MM.1S (cell line): Measurements from ENCODE around the gene POTEG.
"Not testable (repeated sequence)": the region's sequence is repeated elsewhere in the genome, so short reads cannot be mapped to it uniquely, and the experiment has no call there.

Experiments
- CTCF ChIP-seq: fragments of 300-600 bp; sonication (generic); IDR thresholded peaks from 2 replicates; pipeline ENCODE4 v1.5.1; 2016; ENCODE audit warnings: antibody characterized with exemption, low read length, mixed read lengths
- EZH2phosphoT487 ChIP-seq: fragments of 300-600 bp; sonication (generic); IDR thresholded peaks from 2 replicates; pipeline ENCODE4 v1.6.1; 2018; ENCODE audit warnings: antibody characterized with exemption, low read length

DNA sequence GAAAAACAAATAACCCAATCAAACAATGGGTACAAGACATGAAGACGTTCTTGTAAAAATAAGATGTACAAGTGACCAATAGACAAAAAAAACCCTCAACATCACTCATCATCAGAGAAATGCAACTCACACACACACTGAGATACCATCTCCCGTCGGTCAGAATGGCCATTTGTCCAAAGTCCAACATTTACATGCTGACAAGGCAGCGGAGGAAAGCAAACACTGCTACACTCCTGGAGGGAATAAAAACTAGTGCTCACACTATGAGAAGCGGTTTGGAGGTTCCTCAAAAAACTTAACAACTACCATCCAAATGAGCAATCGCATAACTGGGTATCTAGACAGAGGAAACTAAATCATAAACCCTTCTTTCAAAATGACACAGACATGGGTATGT is 11.6 kb upstream of the POTEG start:
- not testable (repeated sequence) for TF ChIP-seq CTCF, EZH2phosphoT487
